ENCODE data around the gene KCNH2. TPM values are rescaled to one million over a fixed set of nuclear protein-coding genes. Genes with fewer than 3 reads are reported as not detected.
A peak's percentile ranks its signal among the peaks of the same experiment; 100 is the strongest.

The KCNH2 gene
- total and polyA plus RNA-seq, 11 donors, result 58.1 to 185 (median 104) TPM

- 65 to 69% (median 67%) methylated on average over 17 to 27 of the region's 27 CpGs for WGBS, 4 donors
- TF ChIP-seq, protein P1, sequence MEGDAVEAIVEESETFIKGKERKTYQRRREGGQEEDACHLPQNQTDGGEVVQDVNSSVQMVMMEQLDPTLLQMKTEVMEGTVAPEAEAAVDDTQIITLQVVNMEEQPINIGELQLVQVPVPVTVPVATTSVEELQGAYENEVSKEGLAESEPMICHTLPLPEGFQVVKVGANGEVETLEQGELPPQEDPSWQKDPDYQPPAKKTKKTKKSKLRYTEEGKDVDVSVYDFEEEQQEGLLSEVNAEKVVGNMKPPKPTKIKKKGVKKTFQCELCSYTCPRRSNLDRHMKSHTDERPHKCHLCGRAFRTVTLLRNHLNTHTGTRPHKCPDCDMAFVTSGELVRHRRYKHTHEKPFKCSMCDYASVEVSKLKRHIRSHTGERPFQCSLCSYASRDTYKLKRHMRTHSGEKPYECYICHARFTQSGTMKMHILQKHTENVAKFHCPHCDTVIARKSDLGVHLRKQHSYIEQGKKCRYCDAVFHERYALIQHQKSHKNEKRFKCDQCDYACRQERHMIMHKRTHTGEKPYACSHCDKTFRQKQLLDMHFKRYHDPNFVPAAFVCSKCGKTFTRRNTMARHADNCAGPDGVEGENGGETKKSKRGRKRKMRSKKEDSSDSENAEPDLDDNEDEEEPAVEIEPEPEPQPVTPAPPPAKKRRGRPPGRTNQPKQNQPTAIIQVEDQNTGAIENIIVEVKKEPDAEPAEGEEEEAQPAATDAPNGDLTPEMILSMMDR (IDR thresholded peaks at IDR 0.05), result no peak
- TF ChIP-seq POLR2A (IDR thresholded peaks at IDR 0.05), result no peak
- H3K27ac ChIP-seq, result peak overlapping the region in 11 of 12 donors; percentile 23 to 88 (median 69)
- peaks cover 0 to 61% (median 11%) of the 10 kb centered on the region in 12 donors for H3K4me1 ChIP-seq
- H3K4me3 ChIP-seq, result no peak overlapping the region
- peaks cover 0 to 18% (median 0%) of the 10 kb centered on the region in 9 donors for H3K36me3 ChIP-seq
- ATAC-seq, result peak in 1 of 4 donors; percentile 0
- peaks cover 0 to 16% (median 0%) of the 10 kb centered on the region in 9 donors for H3K27me3 ChIP-seq
- H3K9me3 ChIP-seq, result no peaks in the 10 kb centered on the region
- DNase-seq, result peak in 3 of 5 donors; percentile 22 to 61 (median 31)
- intact Hi-C loops (cut with DNase I), result no loop called here
These were observed 31.5 kb downstream of the KCNH2 start for GRCh38 chr7:150946421-150947240.

GRCh38 chr7:150945853-150946420 is 32.2 kb downstream of the KCNH2 start:
- intact Hi-C loops (cut with DNase I), result no loop called here
- H3K27me3 ChIP-seq, result peaks cover 0 to 20% (median 0%) of the 10 kb centered on the region in 9 donors
- DNase-seq (peak; percentile 77 to 95 (median 83)), ATAC-seq (peak; percentile 78 to 84 (median 80))
- H3K9me3 ChIP-seq, result no peaks in the 10 kb centered on the region
- H3K4me1 ChIP-seq, result peaks cover 0 to 64% (median 11%) of the 10 kb centered on the region in 12 donors
- H3K36me3 ChIP-seq, result peaks cover 0 to 18% (median 0%) of the 10 kb centered on the region in 9 donors
- no peak overlapping the region for H3K4me3 ChIP-seq
- TF ChIP-seq, protein P1 (IDR thresholded peaks at IDR 0.05), result no peak
- TF ChIP-seq POLR2A (IDR thresholded peaks at IDR 0.05), result no peak
- peak overlapping the region; percentile 42 to 88 (median 79) for H3K27ac ChIP-seq
- 45 to 56% (median 52%) methylated on average over 16 to 17 of the region's 17 CpGs for WGBS, 4 donors

GRCh38 chr7:150945171-150945852 is 32.8 kb downstream of the KCNH2 start:
- WGBS, 4 donors, result 33 to 44% (median 43%) methylated on average over 14 to 19 of the region's 19 CpGs
- H3K27me3 ChIP-seq, result peaks cover 0 to 20% (median 0%) of the 10 kb centered on the region in 9 donors
- peak overlapping the region in 11 of 12 donors; percentile 52 to 88 (median 83) for H3K27ac ChIP-seq
- ATAC-seq (no peak), DNase-seq (peak in 3 of 5 donors; percentile 10 to 27 (median 17))
- no peak overlapping the region for H3K4me3 ChIP-seq
- TF ChIP-seq, protein P1 (IDR thresholded peaks at IDR 0.05), result no peak
- TF ChIP-seq POLR2A (IDR thresholded peaks at IDR 0.05), result no peak
- no peaks in the 10 kb centered on the region for H3K9me3 ChIP-seq
- intact Hi-C loops (cut with DNase I), result no loop called here
- peaks cover 0 to 13% (median 0%) of the 10 kb centered on the region in 9 donors for H3K36me3 ChIP-seq
- peaks cover 0 to 64% (median 11%) of the 10 kb centered on the region in 12 donors for H3K4me1 ChIP-seq
